ENCODE measurements around the gene CCDC148. TPM values are rescaled to one million over a fixed set of nuclear protein-coding genes. Genes with fewer than 3 reads are reported as not detected.
A peak's percentile ranks its signal among the peaks of the same experiment; 100 is the strongest.

CCDC148 gene
- total RNA-seq, 1 donor, result 0.72 TPM

DNA sequence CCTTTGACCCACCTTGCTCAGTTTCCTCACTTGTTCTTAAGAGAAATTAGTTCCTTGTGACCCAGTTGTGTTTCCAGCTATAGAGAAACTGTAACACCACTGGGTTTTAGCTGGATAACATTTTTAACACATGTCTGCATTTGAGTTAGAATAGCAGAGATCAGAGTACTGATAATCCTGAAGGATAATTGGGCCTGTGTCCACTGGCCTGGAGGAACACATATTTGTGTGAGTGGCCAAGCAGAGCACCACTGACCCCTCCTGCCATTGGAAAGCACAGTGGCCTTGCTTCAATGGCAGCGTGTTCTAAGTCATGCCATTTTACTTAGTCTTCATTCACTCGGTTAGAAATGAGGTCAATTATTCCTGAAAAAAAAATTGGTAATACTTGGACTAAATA, 42.8 kb upstream of the CCDC148 start:
- TF ChIP-seq, protein P1, sequence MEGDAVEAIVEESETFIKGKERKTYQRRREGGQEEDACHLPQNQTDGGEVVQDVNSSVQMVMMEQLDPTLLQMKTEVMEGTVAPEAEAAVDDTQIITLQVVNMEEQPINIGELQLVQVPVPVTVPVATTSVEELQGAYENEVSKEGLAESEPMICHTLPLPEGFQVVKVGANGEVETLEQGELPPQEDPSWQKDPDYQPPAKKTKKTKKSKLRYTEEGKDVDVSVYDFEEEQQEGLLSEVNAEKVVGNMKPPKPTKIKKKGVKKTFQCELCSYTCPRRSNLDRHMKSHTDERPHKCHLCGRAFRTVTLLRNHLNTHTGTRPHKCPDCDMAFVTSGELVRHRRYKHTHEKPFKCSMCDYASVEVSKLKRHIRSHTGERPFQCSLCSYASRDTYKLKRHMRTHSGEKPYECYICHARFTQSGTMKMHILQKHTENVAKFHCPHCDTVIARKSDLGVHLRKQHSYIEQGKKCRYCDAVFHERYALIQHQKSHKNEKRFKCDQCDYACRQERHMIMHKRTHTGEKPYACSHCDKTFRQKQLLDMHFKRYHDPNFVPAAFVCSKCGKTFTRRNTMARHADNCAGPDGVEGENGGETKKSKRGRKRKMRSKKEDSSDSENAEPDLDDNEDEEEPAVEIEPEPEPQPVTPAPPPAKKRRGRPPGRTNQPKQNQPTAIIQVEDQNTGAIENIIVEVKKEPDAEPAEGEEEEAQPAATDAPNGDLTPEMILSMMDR (IDR thresholded peaks at IDR 0.05; ENCODE audit: insufficient read depth, low read length), result no peak
- no peak overlapping the region for H3K4me3 ChIP-seq (ENCODE audit: low read depth, low read length)
- DNase-seq (ENCODE audit: low read depth), result no peak

DNA sequence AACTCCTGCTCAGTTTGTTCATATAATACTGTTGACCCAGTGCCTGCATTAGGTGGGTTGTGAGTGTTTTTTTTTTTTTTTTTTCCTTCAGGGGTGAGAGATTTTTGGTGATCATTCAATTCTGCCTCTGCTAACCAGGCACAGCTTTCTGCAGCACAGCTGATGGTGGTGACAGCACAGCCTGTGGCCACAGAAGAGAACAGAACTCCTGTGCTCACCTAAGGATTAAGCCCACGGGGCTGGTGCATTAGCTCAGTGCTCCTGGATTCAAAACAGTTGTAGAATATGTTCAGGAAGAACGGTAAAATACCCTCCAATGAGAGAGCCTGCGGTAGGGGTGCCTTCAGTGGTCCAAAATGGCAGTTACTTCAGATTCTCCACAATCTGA, 42.2 kb upstream of the CCDC148 start:
- H3K4me3 ChIP-seq (ENCODE audit: low read depth, low read length), result no peak overlapping the region
- no peak for DNase-seq (ENCODE audit: low read depth)
- TF ChIP-seq, protein P1 (IDR thresholded peaks at IDR 0.05; ENCODE audit: insufficient read depth, low read length), result no peak

DNA sequence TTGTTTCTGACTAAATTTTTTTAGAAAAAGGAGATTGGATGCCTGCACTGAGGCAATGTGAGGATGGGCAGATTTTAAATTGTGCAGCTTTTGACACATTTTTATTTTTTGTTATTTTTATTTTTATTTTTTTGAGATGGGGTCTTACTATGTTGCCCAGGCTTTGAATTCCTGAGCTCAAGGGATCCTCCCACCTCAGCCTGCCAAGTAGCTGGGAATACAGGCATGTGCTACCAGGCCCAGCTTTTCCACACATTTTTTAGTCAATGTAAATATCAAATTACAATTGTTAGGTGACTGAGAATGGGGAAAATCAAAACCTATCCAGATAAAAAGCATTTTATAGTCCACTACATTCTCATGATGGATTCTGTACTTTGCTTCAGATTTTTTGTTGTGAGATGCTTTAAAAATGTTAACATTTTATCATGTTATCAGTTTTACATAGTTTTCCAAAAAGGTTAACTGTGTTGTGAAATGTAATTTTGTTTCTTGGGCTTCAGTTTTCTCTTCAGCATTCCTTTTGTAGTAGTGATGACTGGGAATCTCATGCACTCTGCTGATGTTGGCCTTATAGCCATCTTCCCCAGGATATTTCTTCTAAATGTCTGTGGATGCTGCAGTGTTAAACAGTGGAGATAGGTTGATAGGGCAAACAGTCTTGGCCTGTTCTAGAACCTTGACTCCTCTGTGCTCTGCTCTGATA, 41.6 kb upstream of the CCDC148 start:
- H3K4me3 ChIP-seq (ENCODE audit: low read depth, low read length), result no peak overlapping the region
- peak; percentile 74 for DNase-seq (ENCODE audit: low read depth)
- TF ChIP-seq, protein P1 (IDR thresholded peaks at IDR 0.05; ENCODE audit: insufficient read depth, low read length), result no peak

DNA sequence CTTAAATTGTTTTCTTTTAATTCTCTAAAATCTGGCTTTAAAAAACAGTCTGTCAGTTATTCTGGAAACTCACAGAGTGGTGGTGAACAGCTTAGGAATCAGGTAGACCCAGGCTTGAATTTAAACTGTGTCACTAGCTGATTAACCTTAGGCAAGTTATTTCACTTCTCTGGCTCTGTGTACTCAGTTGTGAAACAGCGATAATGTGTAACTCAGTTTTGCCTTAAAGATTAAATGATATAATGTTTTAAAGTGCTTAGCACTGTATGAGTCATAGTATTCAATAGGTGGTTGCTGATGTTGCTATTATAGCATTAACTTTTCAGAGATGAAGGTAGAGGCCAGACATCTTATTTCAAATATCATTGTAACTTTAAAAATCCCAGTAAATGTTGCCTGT, 40.9 kb upstream of the CCDC148 start:
- peak; percentile 54 for DNase-seq (ENCODE audit: low read depth)
- no peak overlapping the region for H3K4me3 ChIP-seq (ENCODE audit: low read depth, low read length)
- TF ChIP-seq, protein P1 (IDR thresholded peaks at IDR 0.05; ENCODE audit: insufficient read depth, low read length), result no peak

DNA sequence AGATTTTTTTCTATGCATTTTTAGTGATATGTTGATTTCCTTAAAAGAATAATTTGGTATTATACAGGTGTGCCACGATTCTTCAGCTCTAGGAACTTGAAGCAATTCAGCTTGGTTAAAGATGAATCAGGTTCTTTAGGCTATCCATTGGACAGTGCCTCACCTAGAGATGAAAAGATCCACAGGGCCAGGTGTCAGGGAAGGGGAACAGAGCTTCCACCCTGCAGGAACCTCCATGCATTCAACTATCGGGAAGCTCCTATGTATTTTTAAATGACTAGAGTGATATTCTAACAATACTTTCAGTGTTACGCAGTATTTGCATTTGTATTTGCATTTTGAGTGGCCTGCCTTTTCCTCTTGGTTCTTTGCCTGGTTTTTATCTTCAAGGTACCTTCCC, 40.4 kb upstream of the CCDC148 start:
- TF ChIP-seq, protein P1 (IDR thresholded peaks at IDR 0.05; ENCODE audit: insufficient read depth, low read length), result no peak
- no peak overlapping the region for H3K4me3 ChIP-seq (ENCODE audit: low read depth, low read length)
- no peak for DNase-seq (ENCODE audit: low read depth)

DNA sequence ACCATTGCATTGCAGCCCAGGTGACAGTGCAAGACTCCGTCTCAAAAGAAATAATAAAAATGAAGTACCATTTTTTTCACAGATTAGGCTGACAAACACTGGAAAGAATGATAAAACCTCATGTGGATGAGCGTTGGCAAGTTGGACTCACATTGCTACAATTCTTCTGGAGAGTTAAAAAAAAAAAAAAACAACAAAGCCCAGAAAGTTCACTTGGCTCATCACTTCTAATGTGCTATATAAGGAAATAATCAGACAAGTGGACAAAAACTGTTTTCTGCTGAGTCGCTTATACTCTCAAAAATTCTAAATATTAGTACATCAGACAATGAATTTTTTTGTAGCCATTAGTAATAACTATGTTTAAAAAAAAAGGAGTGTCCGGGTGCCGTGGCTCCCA, 38.6 kb upstream of the CCDC148 start:
- peak; percentile 79 for DNase-seq (ENCODE audit: low read depth)
- H3K4me3 ChIP-seq (ENCODE audit: low read depth, low read length), result no peak overlapping the region
- TF ChIP-seq, protein P1 (IDR thresholded peaks at IDR 0.05; ENCODE audit: insufficient read depth, low read length), result no peak

DNA sequence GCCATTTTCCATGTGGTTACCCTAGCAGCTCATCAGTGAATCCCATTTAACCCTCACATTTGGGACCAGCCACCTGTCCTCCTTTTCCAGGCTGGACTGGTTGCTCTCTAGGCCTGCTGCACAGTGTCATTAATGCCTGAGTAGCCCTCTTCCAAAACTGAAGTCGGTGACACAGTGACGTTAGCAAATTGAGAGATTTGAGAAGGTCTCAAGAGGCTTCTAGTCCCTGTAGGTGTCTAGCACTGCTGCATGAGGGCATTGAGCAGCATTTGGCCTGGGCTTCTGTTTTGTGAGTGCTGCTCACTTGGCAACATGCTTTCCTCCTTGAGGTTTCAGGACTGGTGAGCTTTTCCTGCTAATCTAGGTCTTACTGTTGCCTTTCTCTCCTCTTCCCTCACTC, 36.9 kb upstream of the CCDC148 start:
- peak; percentile 16 for DNase-seq (ENCODE audit: low read depth)
- no peak overlapping the region for H3K4me3 ChIP-seq (ENCODE audit: low read depth, low read length)
- TF ChIP-seq, protein P1 (IDR thresholded peaks at IDR 0.05; ENCODE audit: insufficient read depth, low read length), result no peak

Data from fibroblast of the aortic adventitia (primary cell).